NCI-H2029 (cell line): ENCODE measurements around the gene AFAP1.

Source experiments
- DNase-seq: peaks from one replicate; lab custom pipeline; 2025; lab: John Stamatoyannopoulos, UW

AFAP1 gene

GRCh38 chr4:7714738-7715137, 224.9 kb downstream of the AFAP1 start:
- DNase-seq: no peak

GRCh38 chr4:7714176-7714575, 225.5 kb downstream of the AFAP1 start:
- DNase-seq: no peak

- no peak for DNase-seq
These were observed 225.9 kb downstream of the AFAP1 start for GRCh38 chr4:7713757-7714156.

GRCh38 chr4:7712021-7712671, 227.5 kb downstream of the AFAP1 start:
- no peak for DNase-seq

- DNase-seq: no peak
These were observed 228.2 kb downstream of the AFAP1 start for GRCh38 chr4:7711307-7711963.

- DNase-seq: no peak
These were observed 228.9 kb downstream of the AFAP1 start for GRCh38 chr4:7710576-7711306.

- DNase-seq: no peak
These were observed 229.5 kb downstream of the AFAP1 start for GRCh38 chr4:7710126-7710525.

GRCh38 chr4:7709431-7709830, 230.2 kb downstream of the AFAP1 start:
- DNase-seq: no peak

GRCh38 chr4:7708981-7709380, 230.7 kb downstream of the AFAP1 start:
- no peak for DNase-seq
